ENCODE data around the gene CFAP77. TPM values are rescaled to one million over a fixed set of nuclear protein-coding genes. Genes with fewer than 3 reads are reported as not detected.

Gene CFAP77
- total and polyA plus RNA-seq, 10 of the 15 experiments (the other 5 are each of a cell fraction or from before 2014, with no cell fraction given): 0.33 TPM; not detected in 9

GRCh38 chr9:132587592-132587955 lies 177.6 kb downstream of the CFAP77 start:
- H3K27me3 ChIP-seq (replicated peaks in 1 of 2; ENCODE audit: control insufficient read depth in 2 of 2, insufficient read depth in 2 of 2, low read length in 1 of 2): peaks cover 25% of the 10 kb centered on the region in 2 experiments
- H3K4me3 ChIP-seq: no peak overlapping the region
- no peak overlapping the region for H2AFZ ChIP-seq (ENCODE audit: control insufficient read depth, low read depth, low read length)
- TF ChIP-seq FOXK2 (IDR thresholded peaks at IDR 0.05) (no peak), USF2 (IDR thresholded peaks at IDR 0.05; ENCODE audit: borderline replicate concordance, low read depth, low read length) (no peak), ZNF274 (IDR thresholded peaks at IDR 0.05; ENCODE audit: insufficient read depth, insufficient read length) (no peak), IRF3 (IDR thresholded peaks at IDR 0.05) (no peak), ZNF687 (IDR thresholded peaks at IDR 0.05) (no peak), ZBTB33 (IDR thresholded peaks at IDR 0.05) (no peak), NRF1 (conservative IDR thresholded peaks at IDR 0.05; ENCODE audit: low read depth, low read length) (no peak)
- H3K79me2 ChIP-seq (ENCODE audit: control insufficient read depth, insufficient read depth, low read length): no peaks in the 10 kb centered on the region
- ChIA-PET POLR2A (no interaction called here), CTCF (no interaction called here), SMC1A (ENCODE audit: uncharacterized antibody, unreplicated experiment) (no interaction called here), RAD21 (ENCODE audit: unreplicated experiment) (no interaction called here)
- 25% methylated on average over 5 of the region's 6 CpGs for WGBS (ENCODE audit: insufficient coverage, insufficient replicate concordance, low lambda C conversion rate, missing lambda C conversion rate)
- H3K36me3 ChIP-seq (ENCODE audit: control insufficient read depth in 2 of 2, insufficient read depth in 2 of 2, low read length in 1 of 2): no peaks in the 10 kb centered on the region
- H3K9ac ChIP-seq (ENCODE audit: control insufficient read depth, insufficient read depth, low read length): no peak overlapping the region
- DNase-seq (ENCODE audit: low read depth, low spot score) (no peak), FAIRE-seq (no peak), ATAC-seq (no peak)
- no TSS peak for BruUV-seq (replicated peaks)
- H3K9me3 ChIP-seq (replicated peaks; ENCODE audit: control insufficient read depth, insufficient read depth, low read length): no peaks in the 10 kb centered on the region
- peaks cover 5% of the 10 kb centered on the region for H4K20me1 ChIP-seq (ENCODE audit: control insufficient read depth, insufficient read depth)
- in situ Hi-C loops (cut with MboI): no loop called here
- H3K4me1 ChIP-seq (ENCODE audit: control insufficient read depth, insufficient read depth, low read length): no peaks in the 10 kb centered on the region
- no peak overlapping the region for H3K27ac ChIP-seq (ENCODE audit: control insufficient read depth, insufficient read depth)
- no peak overlapping the region for H3K4me2 ChIP-seq (ENCODE audit: control insufficient read depth, insufficient read depth)
- intact Hi-C loops (cut with micrococcal nuclease; ENCODE audit: unreplicated experiment): no loop called here
